Liver (tissue), 9 donors: ENCODE results near the gene PEX5L. TPM values are rescaled to one million over a fixed set of nuclear protein-coding genes. Genes with fewer than 3 reads are reported as not detected.

Experiments
- DNase-seq: peaks from one replicate; pipeline ENCODE4 v3.0.0-alpha.2; 2017; ENCODE audit warnings: low spot score
- H3K27ac ChIP-seq, 2 donors: one replicate each; pipeline ENCODE4 v1.7.0; 2013; ENCODE audit warnings: inconsistent platforms in 2 of 2, low read length in 2 of 2, control low read depth in 1 of 2, low read depth in 1 of 2, mild to moderate bottlenecking in 1 of 2
- H3K27me3 ChIP-seq, 4 donors: one replicate each; pipeline versions ENCODE4 v1.6.1 to v1.7.0; 2013; ENCODE audit warnings: low read length in 3 of 4, inconsistent platforms in 1 of 4, mild to moderate bottlenecking in 1 of 4, moderate library complexity in 1 of 4; ENCODE audit not compliant: control insufficient read depth in 4 of 4, insufficient read depth in 4 of 4
- H3K36me3 ChIP-seq, 4 donors: one replicate each; pipeline versions ENCODE4 v1.6.1 to v1.7.0; 2013; ENCODE audit warnings: low read length in 3 of 4, mild to moderate bottlenecking in 3 of 4, low read depth in 1 of 4, moderate library complexity in 1 of 4; ENCODE audit not compliant: control insufficient read depth in 4 of 4, insufficient read depth in 3 of 4
- H3K4me1 ChIP-seq, 4 donors: one replicate each; pipeline versions ENCODE4 v1.6.1 to v1.7.0; 2013; ENCODE audit warnings: low read length in 3 of 4, mild to moderate bottlenecking in 3 of 4, moderate library complexity in 1 of 4; ENCODE audit not compliant: control insufficient read depth in 4 of 4, insufficient read depth in 4 of 4
- H3K4me3 ChIP-seq, 3 donors: one replicate each; pipeline versions ENCODE4 v1.6.1 to v1.7.0; 2013; ENCODE audit warnings: low read length in 3 of 3, control low read depth in 1 of 3, low read depth in 1 of 3, mild to moderate bottlenecking in 1 of 3
- H3K9ac ChIP-seq, 2 donors: one replicate each; pipeline ENCODE4 v1.7.0; 2013; ENCODE audit warnings: low read length in 2 of 2, mild to moderate bottlenecking in 2 of 2, moderate library complexity in 2 of 2, control low read depth in 1 of 2, low read depth in 1 of 2
- H3K9me3 ChIP-seq, 4 donors: one replicate each; pipeline versions ENCODE4 v1.6.1 to v1.7.0; 2013; ENCODE audit warnings: low read length in 3 of 4; ENCODE audit not compliant: control insufficient read depth in 4 of 4
- EGR1 ChIP-seq, 2 donors: IDR thresholded peaks; 2 replicates each; pipeline ENCODE4 v1.6.1; 2016 to 2018; ENCODE audit warnings: antibody characterized with exemption in 2 of 2, low read depth in 2 of 2
- FOXA1 ChIP-seq: IDR thresholded peaks from 2 replicates; pipeline ENCODE4 v1.6.1; 2016; ENCODE audit warnings: antibody characterized with exemption
- FOXA2 ChIP-seq: IDR thresholded peaks from 2 replicates; pipeline ENCODE4 v1.6.1; 2016; ENCODE audit warnings: antibody characterized with exemption
- GABPA ChIP-seq, 2 donors: IDR thresholded peaks in 1 of 2; conservative IDR thresholded peaks in 1 of 2; 2 replicates each; pipeline ENCODE4 v1.6.1; 2016; ENCODE audit warnings: antibody characterized with exemption in 2 of 2, mild to moderate bottlenecking in 1 of 2, moderate library complexity in 1 of 2
- HNF4A ChIP-seq, 2 donors: conservative IDR thresholded peaks; 2 replicates each; pipeline ENCODE4 v1.6.1; 2016; ENCODE audit warnings: antibody characterized with exemption in 2 of 2, mild to moderate bottlenecking in 2 of 2
- HNF4G ChIP-seq: IDR thresholded peaks from 2 replicates; pipeline ENCODE4 v1.6.1; 2016; ENCODE audit warnings: antibody characterized with exemption
- JUND ChIP-seq, 2 donors: IDR thresholded peaks; 2 replicates each; pipeline ENCODE4 v1.6.1; 2016; ENCODE audit warnings: antibody characterized with exemption in 2 of 2
- NR2F2 ChIP-seq: IDR thresholded peaks from 2 replicates; pipeline ENCODE4 v1.6.1; 2016; ENCODE audit warnings: antibody characterized with exemption
- RAD21 ChIP-seq, 2 donors: IDR thresholded peaks; 2 replicates each; pipeline ENCODE4 v1.6.1; 2016; ENCODE audit warnings: antibody characterized with exemption in 2 of 2, mild to moderate bottlenecking in 2 of 2
- RXRA ChIP-seq, 2 donors: IDR thresholded peaks; 2 replicates each; pipeline ENCODE4 v1.6.1; 2017 to 2018; ENCODE audit warnings: antibody characterized with exemption in 2 of 2, mild to moderate bottlenecking in 1 of 2
- SP1 ChIP-seq: IDR thresholded peaks from 2 replicates; pipeline ENCODE4 v1.6.1; 2018; ENCODE audit warnings: antibody characterized with exemption, mild to moderate bottlenecking
- TAF1 ChIP-seq: conservative IDR thresholded peaks from 2 replicates; pipeline ENCODE4 v1.6.1; 2016; ENCODE audit warnings: antibody characterized with exemption, mild to moderate bottlenecking
- YY1 ChIP-seq: IDR thresholded peaks from 2 replicates; pipeline ENCODE4 v1.6.1; 2016; ENCODE audit warnings: antibody characterized with exemption, mild to moderate bottlenecking
- WGBS: extraction: QIAGEN DNeasy Blood & Tissue Kit; methylation state at CpG from one replicate; pipeline ENCODE4 v1.1.7; 2013; 5-methylcytosine and 5-hydroxymethylcytosine counted together
- polyA plus RNA-seq, 2 donors: library from polyadenylated mRNA; stranded (reverse) in 1 of 2; unstranded in 1 of 2; fragments of 200-250 nt in 1 of 2; fragments of >200 nt in 1 of 2; fragmentation: Nextera tagmentation in 1 of 2; extraction: Ambion mirVana in 1 of 2; gene quantifications; one replicate each; pipeline versions ENCODE4 v1.2.1 to v1.2.3, GENCODE V29; 2013 to 2015
- total RNA-seq, 2 donors: library from RNA; depleted of rRNA; stranded (reverse); fragments of >200 nt; gene quantifications; one replicate each; pipeline ENCODE4 v1.2.3, GENCODE V29; 2014
- TF ChIP-seq, protein P1 (sequence below): fragments of 150-350 bp; IDR thresholded peaks from 2 replicates; pipeline ENCODE4 v1.5.1; 2017; ENCODE audit warnings: improper control_type of control experiment, low read depth, low read length; ENCODE audit not compliant: missing input control
- TF ChIP-seq, protein P2 (sequence below): IDR thresholded peaks from 2 replicates; pipeline ENCODE4 v1.6.1; 2016; ENCODE audit warnings: antibody characterized with exemption
- TF ChIP-seq, protein P3 (sequence below): IDR thresholded peaks from 2 replicates; pipeline ENCODE4 v1.6.1; 2016; ENCODE audit warnings: antibody characterized with exemption, mild to moderate bottlenecking
- TF ChIP-seq, protein P4 (sequence below): IDR thresholded peaks from 2 replicates; pipeline ENCODE4 v1.6.1; 2016; ENCODE audit warnings: antibody characterized with exemption
- TF ChIP-seq, protein P5 (sequence below): IDR thresholded peaks from 2 replicates; pipeline ENCODE4 v1.6.1; 2016; ENCODE audit warnings: antibody characterized with exemption
- donor health status: healthy.
- donor health status: healthy.
- donor health status: healthy.
- donor health status: healthy.
- donor health status: healthy.

PEX5L gene
- total and polyA plus RNA-seq, 4 donors: 0.03 TPM; not detected in 3

DNA sequence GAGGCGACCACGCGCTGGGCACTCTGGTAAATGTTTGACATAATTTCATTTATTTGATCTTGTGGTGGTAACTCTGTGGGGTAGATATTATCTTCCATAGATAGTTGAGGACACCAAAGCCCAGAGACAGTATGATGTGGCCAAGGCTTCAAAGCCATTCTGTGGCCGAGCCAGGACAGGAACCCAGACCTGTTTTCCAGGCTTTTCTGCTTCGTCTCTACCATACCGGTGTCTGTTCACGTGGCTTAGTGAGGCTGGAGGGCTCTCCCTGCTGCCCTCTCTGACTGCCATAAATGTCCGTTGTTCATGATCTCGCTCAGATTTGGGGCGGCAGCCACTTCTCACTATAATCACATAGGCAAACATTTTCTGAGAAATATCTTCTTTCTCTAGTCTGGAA is 134.7 kb downstream of the PEX5L start (continued):
- TF ChIP-seq, protein P1, sequence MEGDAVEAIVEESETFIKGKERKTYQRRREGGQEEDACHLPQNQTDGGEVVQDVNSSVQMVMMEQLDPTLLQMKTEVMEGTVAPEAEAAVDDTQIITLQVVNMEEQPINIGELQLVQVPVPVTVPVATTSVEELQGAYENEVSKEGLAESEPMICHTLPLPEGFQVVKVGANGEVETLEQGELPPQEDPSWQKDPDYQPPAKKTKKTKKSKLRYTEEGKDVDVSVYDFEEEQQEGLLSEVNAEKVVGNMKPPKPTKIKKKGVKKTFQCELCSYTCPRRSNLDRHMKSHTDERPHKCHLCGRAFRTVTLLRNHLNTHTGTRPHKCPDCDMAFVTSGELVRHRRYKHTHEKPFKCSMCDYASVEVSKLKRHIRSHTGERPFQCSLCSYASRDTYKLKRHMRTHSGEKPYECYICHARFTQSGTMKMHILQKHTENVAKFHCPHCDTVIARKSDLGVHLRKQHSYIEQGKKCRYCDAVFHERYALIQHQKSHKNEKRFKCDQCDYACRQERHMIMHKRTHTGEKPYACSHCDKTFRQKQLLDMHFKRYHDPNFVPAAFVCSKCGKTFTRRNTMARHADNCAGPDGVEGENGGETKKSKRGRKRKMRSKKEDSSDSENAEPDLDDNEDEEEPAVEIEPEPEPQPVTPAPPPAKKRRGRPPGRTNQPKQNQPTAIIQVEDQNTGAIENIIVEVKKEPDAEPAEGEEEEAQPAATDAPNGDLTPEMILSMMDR: no peak
- TF ChIP-seq FOXA2 (no peak), HNF4A (conservative IDR thresholded peaks at IDR 0.05) (no peak), GABPA (IDR thresholded peaks at IDR 0.05 in 1 of 2, conservative IDR thresholded peaks at IDR 0.05 in 1 of 2) (no peak)

DNA sequence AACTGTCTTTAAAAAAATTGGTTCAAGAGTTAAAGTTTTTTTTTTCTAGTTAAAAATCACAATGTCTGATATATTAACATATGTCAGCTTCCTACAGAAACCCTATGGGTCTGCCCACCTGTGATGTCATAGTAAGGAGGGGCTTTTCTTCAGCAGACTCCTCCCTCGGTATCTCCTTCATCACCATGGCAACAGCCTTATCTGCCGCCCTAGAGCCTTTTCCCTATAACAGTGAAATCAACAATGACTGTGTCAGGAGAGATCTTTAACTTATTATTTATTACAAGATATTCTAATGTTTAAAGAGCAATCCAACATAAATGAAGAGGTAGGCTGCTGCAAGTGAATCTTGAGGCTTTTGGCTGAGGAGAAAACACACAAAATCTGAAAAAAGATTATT is 138.7 kb downstream of the PEX5L start:
- no peak for TF ChIP-seq GABPA (IDR thresholded peaks at IDR 0.05 in 1 of 2, conservative IDR thresholded peaks at IDR 0.05 in 1 of 2)
- TF ChIP-seq, protein P2, sequence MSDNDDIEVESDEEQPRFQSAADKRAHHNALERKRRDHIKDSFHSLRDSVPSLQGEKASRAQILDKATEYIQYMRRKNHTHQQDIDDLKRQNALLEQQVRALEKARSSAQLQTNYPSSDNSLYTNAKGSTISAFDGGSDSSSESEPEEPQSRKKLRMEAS: no peak
- TF ChIP-seq, protein P1: no peak
- TF ChIP-seq FOXA1: no peak
- TF ChIP-seq JUND (IDR thresholded peaks at IDR 0.05): no peak
- TF ChIP-seq, protein P3, sequence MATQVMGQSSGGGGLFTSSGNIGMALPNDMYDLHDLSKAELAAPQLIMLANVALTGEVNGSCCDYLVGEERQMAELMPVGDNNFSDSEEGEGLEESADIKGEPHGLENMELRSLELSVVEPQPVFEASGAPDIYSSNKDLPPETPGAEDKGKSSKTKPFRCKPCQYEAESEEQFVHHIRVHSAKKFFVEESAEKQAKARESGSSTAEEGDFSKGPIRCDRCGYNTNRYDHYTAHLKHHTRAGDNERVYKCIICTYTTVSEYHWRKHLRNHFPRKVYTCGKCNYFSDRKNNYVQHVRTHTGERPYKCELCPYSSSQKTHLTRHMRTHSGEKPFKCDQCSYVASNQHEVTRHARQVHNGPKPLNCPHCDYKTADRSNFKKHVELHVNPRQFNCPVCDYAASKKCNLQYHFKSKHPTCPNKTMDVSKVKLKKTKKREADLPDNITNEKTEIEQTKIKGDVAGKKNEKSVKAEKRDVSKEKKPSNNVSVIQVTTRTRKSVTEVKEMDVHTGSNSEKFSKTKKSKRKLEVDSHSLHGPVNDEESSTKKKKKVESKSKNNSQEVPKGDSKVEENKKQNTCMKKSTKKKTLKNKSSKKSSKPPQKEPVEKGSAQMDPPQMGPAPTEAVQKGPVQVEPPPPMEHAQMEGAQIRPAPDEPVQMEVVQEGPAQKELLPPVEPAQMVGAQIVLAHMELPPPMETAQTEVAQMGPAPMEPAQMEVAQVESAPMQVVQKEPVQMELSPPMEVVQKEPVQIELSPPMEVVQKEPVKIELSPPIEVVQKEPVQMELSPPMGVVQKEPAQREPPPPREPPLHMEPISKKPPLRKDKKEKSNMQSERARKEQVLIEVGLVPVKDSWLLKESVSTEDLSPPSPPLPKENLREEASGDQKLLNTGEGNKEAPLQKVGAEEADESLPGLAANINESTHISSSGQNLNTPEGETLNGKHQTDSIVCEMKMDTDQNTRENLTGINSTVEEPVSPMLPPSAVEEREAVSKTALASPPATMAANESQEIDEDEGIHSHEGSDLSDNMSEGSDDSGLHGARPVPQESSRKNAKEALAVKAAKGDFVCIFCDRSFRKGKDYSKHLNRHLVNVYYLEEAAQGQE: no peak
- TF ChIP-seq, protein P4, sequence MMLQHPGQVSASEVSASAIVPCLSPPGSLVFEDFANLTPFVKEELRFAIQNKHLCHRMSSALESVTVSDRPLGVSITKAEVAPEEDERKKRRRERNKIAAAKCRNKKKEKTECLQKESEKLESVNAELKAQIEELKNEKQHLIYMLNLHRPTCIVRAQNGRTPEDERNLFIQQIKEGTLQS: no peak
- TF ChIP-seq EGR1 (IDR thresholded peaks at IDR 0.05; ENCODE audit: low read depth in 2 of 2): no peak
- TF ChIP-seq TAF1: no peak
- no peak for TF ChIP-seq RAD21 (IDR thresholded peaks at IDR 0.05)
- no peak for TF ChIP-seq HNF4A (conservative IDR thresholded peaks at IDR 0.05)
- TF ChIP-seq YY1: no peak
- TF ChIP-seq HNF4G: no peak
- no peak for TF ChIP-seq SP1
- no peak for TF ChIP-seq RXRA (IDR thresholded peaks at IDR 0.05)
- no peak for TF ChIP-seq NR2F2
- TF ChIP-seq, protein P5, sequence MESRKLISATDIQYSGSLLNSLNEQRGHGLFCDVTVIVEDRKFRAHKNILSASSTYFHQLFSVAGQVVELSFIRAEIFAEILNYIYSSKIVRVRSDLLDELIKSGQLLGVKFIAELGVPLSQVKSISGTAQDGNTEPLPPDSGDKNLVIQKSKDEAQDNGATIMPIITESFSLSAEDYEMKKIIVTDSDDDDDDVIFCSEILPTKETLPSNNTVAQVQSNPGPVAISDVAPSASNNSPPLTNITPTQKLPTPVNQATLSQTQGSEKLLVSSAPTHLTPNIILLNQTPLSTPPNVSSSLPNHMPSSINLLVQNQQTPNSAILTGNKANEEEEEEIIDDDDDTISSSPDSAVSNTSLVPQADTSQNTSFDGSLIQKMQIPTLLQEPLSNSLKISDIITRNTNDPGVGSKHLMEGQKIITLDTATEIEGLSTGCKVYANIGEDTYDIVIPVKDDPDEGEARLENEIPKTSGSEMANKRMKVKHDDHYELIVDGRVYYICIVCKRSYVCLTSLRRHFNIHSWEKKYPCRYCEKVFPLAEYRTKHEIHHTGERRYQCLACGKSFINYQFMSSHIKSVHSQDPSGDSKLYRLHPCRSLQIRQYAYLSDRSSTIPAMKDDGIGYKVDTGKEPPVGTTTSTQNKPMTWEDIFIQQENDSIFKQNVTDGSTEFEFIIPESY: no peak
- no peak for TF ChIP-seq FOXA2
- Histone ChIP-seq H3K9me3 (no peaks in the 10 kb centered on the region), H3K4me1 (no peaks in the 10 kb centered on the region), H3K36me3 (no peaks in the 10 kb centered on the region), H3K4me3 (no peak overlapping the region), H3K27ac (no peak overlapping the region), H3K9ac (no peak overlapping the region), H3K27me3 (peaks cover 0 to 3% (median 2%) of the 10 kb centered on the region in 4 donors)
- DNase-seq: no peak
- WGBS: 4% methylated on average over 2 of the region's 2 CpGs
